ENCODE results near the gene AP3B1. TPM values are rescaled to one million over a fixed set of nuclear protein-coding genes. Genes with fewer than 3 reads are reported as not detected.

Gene AP3B1
- total RNA-seq, 1 experiment from 2014 or later = 41.8 TPM

GRCh38 chr5:77987331-77987730 is 307.2 kb downstream of the AP3B1 start:
- Histone ChIP-seq H3K79me2 (ENCODE audit: insufficient read depth, low read length) (no peaks in the 10 kb centered on the region), H4K5ac (ENCODE audit: insufficient read length, low read depth, low read length) (no peak overlapping the region), H2BK15ac (ENCODE audit: low read depth, low read length) (no peak overlapping the region), H2BK5ac (ENCODE audit: insufficient read length, low read length) (no peak overlapping the region), H3K4ac (ENCODE audit: low read depth, low read length) (no peak overlapping the region), H3K9ac (ENCODE audit: extremely low read depth, insufficient read length, low read length) (no peak overlapping the region), H2AK5ac (ENCODE audit: insufficient read length, low read length) (no peak overlapping the region), H2BK12ac (ENCODE audit: insufficient read length, low read depth, low read length) (no peak overlapping the region), H3K14ac (ENCODE audit: insufficient read depth, low read length) (no peak overlapping the region), H3K4me2 (ENCODE audit: insufficient read depth, insufficient read length, low read length) (no peak overlapping the region), H4K20me1 (ENCODE audit: control insufficient read depth, insufficient read depth, insufficient read length) (no peaks in the 10 kb centered on the region), H3K23ac (ENCODE audit: insufficient read length, low read depth, low read length) (no peak overlapping the region), H3K4me1 (ENCODE audit: insufficient read depth, low read length) (peaks cover 12% of the 10 kb centered on the region; the same call in 1 of the 2 replicates), H2BK20ac (ENCODE audit: low read depth, low read length, poor library complexity, severe bottlenecking) (no peak overlapping the region), H4K91ac (ENCODE audit: insufficient read length, low read depth, low read length) (no peak overlapping the region), H2BK120ac (ENCODE audit: low read depth, low read length, poor library complexity, severe bottlenecking) (no peak overlapping the region), H3K18ac (ENCODE audit: insufficient read length, low read depth, low read length) (no peak overlapping the region), H3K27me3 (ENCODE audit: insufficient read depth, low read length) (no peaks in the 10 kb centered on the region), H4K8ac (replicated peaks; ENCODE audit: insufficient read length, low read depth, low read length) (no peak overlapping the region), H3K23me2 (ENCODE audit: insufficient read length, low read depth, low read length, poor library complexity, severe bottlenecking) (no peaks in the 10 kb centered on the region), H3T11ph (ENCODE audit: low read length) (no peak overlapping the region), H3K79me1 (ENCODE audit: insufficient read depth, low read depth, low read length, poor library complexity, severe bottlenecking) (no peaks in the 10 kb centered on the region), H3K27ac (ENCODE audit: insufficient read length, low read depth, low read length) (no peak overlapping the region), H2AFZ (ENCODE audit: low read length) (no peak overlapping the region), H3K56ac (ENCODE audit: insufficient read length, low read depth, low read length) (no peak overlapping the region), H3K9me3 (ENCODE audit: control insufficient read depth, low read depth, low read length) (no peaks in the 10 kb centered on the region)
- Mint-ChIP-seq H3K4me3 (no peak overlapping the region), H3K4me1 (peaks cover 53 to 82% of the 10 kb centered on the region in 2 experiments), H3K36me3 (ENCODE audit: insufficient read depth in 1 of 3, low read depth in 3 of 3) (no peaks in the 10 kb centered on the region), H3K27ac (peak overlapping the region in 1 of 3 experiments; percentile 82; a peak in 2 of 7 replicates), H3K27me3 (ENCODE audit: low read depth) (peaks cover 34% of the 10 kb centered on the region), H3K9me3 (no peaks in the 10 kb centered on the region)
- no CpG with 5 or more reads among the region's 5 CpGs for WGBS (ENCODE audit: extremely low coverage, insufficient read length, low lambda C conversion rate)
- no peak for TF ChIP-seq CTCF (conservative IDR thresholded peaks at IDR 0.05)
- DNase-seq = no peak

Data from H9 (cell line).